ENCODE data around the gene MTTP.

MTTP gene

GRCh38 chr4:99670409-99671073 is 95.9 kb downstream of the MTTP start:
- no peak for DNase-seq
